ENCODE measurements around the gene RPS6KA3. TPM values are rescaled to one million over a fixed set of nuclear protein-coding genes. Genes with fewer than 3 reads are reported as not detected.

The RPS6KA3 gene
- total RNA-seq, 1 experiment from 2014 or later: 14.6 TPM

GRCh38 chrX:20218836-20219505 is 47.7 kb downstream of the RPS6KA3 start:
- H3K27me3 Mint-ChIP-seq (ENCODE audit: low read depth): no peaks in the 10 kb centered on the region
- CTCF ChIA-PET: no interaction called here
- no peaks in the 10 kb centered on the region for H3K36me3 Mint-ChIP-seq
- no peaks in the 10 kb centered on the region for H3K9me3 Mint-ChIP-seq
- ATAC-seq (no peak), DNase-seq (ENCODE audit: low spot score) (no peak)
- TF ChIP-seq USF2 (CRISPR knock-in tag; IDR thresholded peaks at IDR 0.05): no peak
- no peak for TF ChIP-seq ATF2 (CRISPR knock-in tag; IDR thresholded peaks at IDR 0.05; ENCODE audit: borderline replicate concordance, low read depth)
- TF ChIP-seq GABPB1 (CRISPR knock-in tag; IDR thresholded peaks at IDR 0.05): no peak
- no peak for TF ChIP-seq ZNF219 (CRISPR knock-in tag; IDR thresholded peaks at IDR 0.05; ENCODE audit: borderline replicate concordance)
- no peak for TF ChIP-seq FOXJ3 (CRISPR knock-in tag; IDR thresholded peaks at IDR 0.05; ENCODE audit: borderline replicate concordance)
- TF ChIP-seq ZNF425 (CRISPR knock-in tag; conservative IDR thresholded peaks at IDR 0.05): no peak
- TF ChIP-seq FOXP4 (CRISPR knock-in tag; IDR thresholded peaks at IDR 0.05): no peak
- TF ChIP-seq AR (CRISPR knock-in tag; IDR thresholded peaks at IDR 0.05): no peak
- TF ChIP-seq FOXP1 (CRISPR knock-in tag; IDR thresholded peaks at IDR 0.05; ENCODE audit: borderline replicate concordance): no peak
- TF ChIP-seq ZNF281 (CRISPR knock-in tag; IDR thresholded peaks at IDR 0.05): no peak
- TF ChIP-seq ZNF138 (CRISPR knock-in tag; conservative IDR thresholded peaks at IDR 0.05): no peak
- TF ChIP-seq ERG (CRISPR knock-in tag; IDR thresholded peaks at IDR 0.05): no peak
- TF ChIP-seq ETV6 (CRISPR knock-in tag; IDR thresholded peaks at IDR 0.05): no peak
- no peak for TF ChIP-seq MLX (CRISPR knock-in tag; IDR thresholded peaks at IDR 0.05)
- no peak overlapping the region for H3K27ac Mint-ChIP-seq
- no peak overlapping the region for H3K4me3 Mint-ChIP-seq
- POLR2A ChIA-PET: no interaction called here
- H3K4me1 Mint-ChIP-seq: peaks cover 31% of the 10 kb centered on the region
